HEK293 (cell line): Measurements from ENCODE around the gene NLGN1.

Experiments
- CTCF ChIA-PET: fragments of 350-600 bp; formaldehyde crosslinking; extraction: SDS; loops from one replicate; lab custom pipeline; 2021; ENCODE audit warnings: antibody characterized with exemption; lab: Yijun Ruan, JAX
- POLR2A ChIA-PET: fragments of 300-600 bp; formaldehyde crosslinking; extraction: SDS; loops from one replicate; lab custom pipeline; 2020; ENCODE audit warnings: antibody characterized with exemption, inconsistent platforms; lab: Yijun Ruan, JAX
- H3K27ac ChIP-seq: fragments of 200-500 bp; sonication (Bioruptor generic); 2 replicates; pipeline ENCODE4 v1.5.1; 2014; ENCODE audit warnings: low read depth, low read length, control low read depth, inconsistent platforms; ENCODE audit errors: extremely low read depth
- H3K36me3 ChIP-seq, 2 experiments: fragments of 200-500 bp in 1 of 2; sonication (Bioruptor generic) in 1 of 2; 1 replicate in 1 of 2; 2 replicates in 1 of 2; pipeline ENCODE4 v1.5.1; 2014 to 2017; ENCODE audit warnings: inconsistent platforms in 2 of 2, low read length in 2 of 2; ENCODE audit not compliant: control insufficient read depth in 2 of 2, insufficient read depth in 1 of 2
- H3K4me1 ChIP-seq: fragments of 200-500 bp; sonication (Bioruptor generic); 2 replicates; pipeline ENCODE4 v1.5.1; 2014; ENCODE audit warnings: mild to moderate bottlenecking, low read length, inconsistent platforms; ENCODE audit not compliant: control insufficient read depth, insufficient read depth
- H3K4me3 ChIP-seq: 2 replicates; pipeline ENCODE4 v1.5.1; 2011; ENCODE audit warnings: low read depth, mild to moderate bottlenecking, control low read depth, low read length, moderate library complexity
- H3K9me3 ChIP-seq: fragments of 200-500 bp; sonication (Bioruptor generic); 2 replicates; pipeline ENCODE4 v1.5.1; 2014; ENCODE audit warnings: low read depth, low read length, inconsistent platforms; ENCODE audit not compliant: control insufficient read depth, insufficient read depth
- BCL11B ChIP-seq: fragments of 450-650 bp; formaldehyde crosslinking; IDR thresholded peaks from 2 replicates; pipeline ENCODE4 v1.5.1; 2016; ENCODE audit warnings: low read depth, missing biosample characterization, missing genetic modification characterization
- KLF7 ChIP-seq: fragments of 450-650 bp; formaldehyde crosslinking; IDR thresholded peaks from 2 replicates; pipeline ENCODE4 v1.5.1; 2016; ENCODE audit warnings: missing biosample characterization, missing genetic modification characterization, borderline replicate concordance
- KLF8 ChIP-seq: fragments of 450-650 bp; formaldehyde crosslinking; IDR thresholded peaks from 2 replicates; pipeline ENCODE4 v1.5.1; 2016; ENCODE audit warnings: missing biosample characterization, missing genetic modification characterization
- MZF1 ChIP-seq: fragments of 450-650 bp; formaldehyde crosslinking; IDR thresholded peaks from 2 replicates; pipeline ENCODE4 v1.5.1; 2017; ENCODE audit warnings: missing biosample characterization, missing genetic modification characterization, borderline replicate concordance
- OSR2 ChIP-seq: fragments of 450-650 bp; formaldehyde crosslinking; IDR thresholded peaks from 2 replicates; pipeline ENCODE4 v1.5.1; 2016; ENCODE audit warnings: missing biosample characterization, missing genetic modification characterization
- TCF7L2 ChIP-seq: IDR thresholded peaks from 2 replicates; pipeline ENCODE4 v1.6.1; 2011; ENCODE audit warnings: low read depth, mild to moderate bottlenecking, inconsistent platforms, low read length, moderate library complexity, borderline replicate concordance
- ZBTB17 ChIP-seq: fragments of 450-650 bp; formaldehyde crosslinking; IDR thresholded peaks from 2 replicates; pipeline ENCODE4 v1.5.1; 2016; ENCODE audit warnings: missing biosample characterization, missing genetic modification characterization
- ZFP41 ChIP-seq: fragments of 450-650 bp; formaldehyde crosslinking; IDR thresholded peaks from 2 replicates; pipeline ENCODE4 v1.5.1; 2016; ENCODE audit warnings: missing biosample characterization, missing genetic modification characterization, borderline replicate concordance
- ZNF10 ChIP-seq: fragments of 450-650 bp; formaldehyde crosslinking; IDR thresholded peaks from 2 replicates; pipeline ENCODE4 v1.5.1; 2017; ENCODE audit warnings: missing biosample characterization, missing genetic modification characterization
- ZNF140 ChIP-seq: fragments of 450-650 bp; formaldehyde crosslinking; IDR thresholded peaks from 2 replicates; pipeline ENCODE4 v1.5.1; 2016; ENCODE audit warnings: missing biosample characterization, missing genetic modification characterization
- ZNF211 ChIP-seq: fragments of 450-650 bp; formaldehyde crosslinking; IDR thresholded peaks from 2 replicates; pipeline ENCODE4 v1.5.1; 2016; ENCODE audit warnings: low read depth, missing biosample characterization, missing genetic modification characterization
- ZNF335 ChIP-seq: fragments of 450-650 bp; formaldehyde crosslinking; conservative IDR thresholded peaks from 2 replicates; pipeline ENCODE4 v1.5.1; 2016; ENCODE audit warnings: missing biosample characterization, missing genetic modification characterization
- ZNF354C ChIP-seq: fragments of 450-650 bp; formaldehyde crosslinking; IDR thresholded peaks from 2 replicates; pipeline ENCODE4 v1.5.1; 2016; ENCODE audit warnings: missing biosample characterization, missing genetic modification characterization, low read depth, borderline replicate concordance
- ZNF366 ChIP-seq: fragments of 450-650 bp; formaldehyde crosslinking; conservative IDR thresholded peaks from 2 replicates; pipeline ENCODE4 v1.5.1; 2016; ENCODE audit warnings: missing biosample characterization, missing genetic modification characterization
- ZNF394 ChIP-seq: fragments of 450-650 bp; formaldehyde crosslinking; IDR thresholded peaks from 2 replicates; pipeline ENCODE4 v1.5.1; 2016; ENCODE audit warnings: missing biosample characterization, missing genetic modification characterization, mild to moderate bottlenecking, moderate library complexity, borderline replicate concordance
- ZNF423 ChIP-seq: fragments of 450-650 bp; formaldehyde crosslinking; IDR thresholded peaks from 2 replicates; pipeline ENCODE4 v1.5.1; 2016; ENCODE audit warnings: missing biosample characterization, missing genetic modification characterization
- ZNF473 ChIP-seq: fragments of 450-650 bp; formaldehyde crosslinking; IDR thresholded peaks from 2 replicates; pipeline ENCODE4 v1.5.1; 2017; ENCODE audit warnings: missing biosample characterization, missing genetic modification characterization
- ZNF501 ChIP-seq: fragments of 450-650 bp; formaldehyde crosslinking; IDR thresholded peaks from 2 replicates; pipeline ENCODE4 v1.5.1; 2016; ENCODE audit warnings: missing biosample characterization, missing genetic modification characterization
- ZNF560 ChIP-seq: fragments of 450-650 bp; formaldehyde crosslinking; IDR thresholded peaks from 2 replicates; pipeline ENCODE4 v1.5.1; 2017; ENCODE audit warnings: missing biosample characterization, missing genetic modification characterization, borderline replicate concordance
- ZNF660 ChIP-seq: fragments of 450-650 bp; IDR thresholded peaks from 2 replicates; pipeline ENCODE4 v1.5.1; 2018; ENCODE audit warnings: missing biosample characterization, mild to moderate bottlenecking, missing genetic modification characterization
- ZNF76 ChIP-seq: fragments of 450-650 bp; formaldehyde crosslinking; IDR thresholded peaks from 2 replicates; pipeline ENCODE4; 2016; ENCODE audit warnings: low read depth, missing biosample characterization, missing genetic modification characterization, borderline replicate concordance
- ZNF768 ChIP-seq: fragments of 450-650 bp; formaldehyde crosslinking; IDR thresholded peaks from 2 replicates; pipeline ENCODE4 v1.5.1; 2018; ENCODE audit warnings: missing biosample characterization, mild to moderate bottlenecking, missing genetic modification characterization
- ZXDB ChIP-seq: fragments of 450-650 bp; formaldehyde crosslinking; IDR thresholded peaks from 2 replicates; pipeline ENCODE4 v1.5.1; 2016; ENCODE audit warnings: missing biosample characterization, missing genetic modification characterization
- TF ChIP-seq, protein P1 (sequence below): fragments of 450-650 bp; formaldehyde crosslinking; IDR thresholded peaks from 2 replicates; pipeline ENCODE4 v1.5.1; 2016; ENCODE audit warnings: missing biosample characterization, missing genetic modification characterization, borderline replicate concordance
- TF ChIP-seq, protein P2 (sequence below): fragments of 450-650 bp; formaldehyde crosslinking; IDR thresholded peaks from 2 replicates; pipeline ENCODE4 v1.5.1; 2016; ENCODE audit warnings: missing biosample characterization, missing genetic modification characterization
- TF ChIP-seq, protein P3 (sequence below): fragments of 450-650 bp; formaldehyde crosslinking; IDR thresholded peaks from 2 replicates; pipeline ENCODE4 v1.5.1; 2017; ENCODE audit warnings: missing biosample characterization, missing genetic modification characterization
- TF ChIP-seq, protein P4 (sequence below): fragments of 450-650 bp; formaldehyde crosslinking; IDR thresholded peaks from 2 replicates; pipeline ENCODE4 v1.5.1; 2016; ENCODE audit warnings: missing biosample characterization, missing genetic modification characterization, low read depth

Gene NLGN1

DNA sequence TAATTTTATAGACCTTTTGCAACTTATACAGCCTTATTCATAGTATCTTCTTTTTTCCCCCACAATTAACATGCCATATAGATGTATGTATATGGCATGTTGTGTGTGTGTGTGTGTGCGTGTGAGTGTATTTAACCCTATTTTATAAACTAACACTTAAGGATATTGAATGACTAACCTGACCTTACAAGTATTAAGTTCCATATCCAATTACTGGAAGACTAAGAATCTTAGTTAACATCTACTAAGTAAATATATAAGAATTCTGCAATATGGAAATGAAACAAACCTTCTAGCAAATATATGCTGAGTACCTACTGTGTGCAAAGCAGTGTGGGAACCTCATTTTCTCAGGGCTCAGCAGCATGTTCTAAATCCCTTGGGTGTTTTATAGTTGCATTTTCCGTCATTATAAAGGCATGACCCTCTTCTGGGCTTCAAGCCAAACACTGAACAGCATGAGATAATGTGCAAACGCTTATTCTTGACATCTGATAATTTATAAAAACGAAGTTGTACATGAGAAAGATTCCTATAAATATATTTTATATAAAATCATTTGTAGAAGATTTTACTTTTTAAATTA, 105.5 kb downstream of the NLGN1 start (continued):
- TF ChIP-seq, protein P1, sequence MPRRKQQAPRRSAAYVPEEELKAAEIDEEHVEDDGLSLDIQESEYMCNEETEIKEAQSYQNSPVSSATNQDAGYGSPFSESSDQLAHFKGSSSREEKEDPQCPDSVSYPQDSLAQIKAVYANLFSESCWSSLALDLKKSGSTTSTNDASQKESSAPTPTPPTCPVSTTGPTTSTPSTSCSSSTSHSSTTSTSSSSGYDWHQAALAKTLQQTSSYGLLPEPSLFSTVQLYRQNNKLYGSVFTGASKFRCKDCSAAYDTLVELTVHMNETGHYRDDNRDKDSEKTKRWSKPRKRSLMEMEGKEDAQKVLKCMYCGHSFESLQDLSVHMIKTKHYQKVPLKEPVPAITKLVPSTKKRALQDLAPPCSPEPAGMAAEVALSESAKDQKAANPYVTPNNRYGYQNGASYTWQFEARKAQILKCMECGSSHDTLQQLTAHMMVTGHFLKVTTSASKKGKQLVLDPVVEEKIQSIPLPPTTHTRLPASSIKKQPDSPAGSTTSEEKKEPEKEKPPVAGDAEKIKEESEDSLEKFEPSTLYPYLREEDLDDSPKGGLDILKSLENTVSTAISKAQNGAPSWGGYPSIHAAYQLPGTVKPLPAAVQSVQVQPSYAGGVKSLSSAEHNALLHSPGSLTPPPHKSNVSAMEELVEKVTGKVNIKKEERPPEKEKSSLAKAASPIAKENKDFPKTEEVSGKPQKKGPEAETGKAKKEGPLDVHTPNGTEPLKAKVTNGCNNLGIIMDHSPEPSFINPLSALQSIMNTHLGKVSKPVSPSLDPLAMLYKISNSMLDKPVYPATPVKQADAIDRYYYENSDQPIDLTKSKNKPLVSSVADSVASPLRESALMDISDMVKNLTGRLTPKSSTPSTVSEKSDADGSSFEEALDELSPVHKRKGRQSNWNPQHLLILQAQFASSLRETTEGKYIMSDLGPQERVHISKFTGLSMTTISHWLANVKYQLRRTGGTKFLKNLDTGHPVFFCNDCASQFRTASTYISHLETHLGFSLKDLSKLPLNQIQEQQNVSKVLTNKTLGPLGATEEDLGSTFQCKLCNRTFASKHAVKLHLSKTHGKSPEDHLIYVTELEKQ (tag by site-specific recombination): no peak
- TF ChIP-seq ZNF140 (tag by site-specific recombination): no peak
- peak; percentile 37; the same call in 1 of the 2 replicates for TF ChIP-seq ZNF76 (tag by site-specific recombination)
- TF ChIP-seq, protein P2, sequence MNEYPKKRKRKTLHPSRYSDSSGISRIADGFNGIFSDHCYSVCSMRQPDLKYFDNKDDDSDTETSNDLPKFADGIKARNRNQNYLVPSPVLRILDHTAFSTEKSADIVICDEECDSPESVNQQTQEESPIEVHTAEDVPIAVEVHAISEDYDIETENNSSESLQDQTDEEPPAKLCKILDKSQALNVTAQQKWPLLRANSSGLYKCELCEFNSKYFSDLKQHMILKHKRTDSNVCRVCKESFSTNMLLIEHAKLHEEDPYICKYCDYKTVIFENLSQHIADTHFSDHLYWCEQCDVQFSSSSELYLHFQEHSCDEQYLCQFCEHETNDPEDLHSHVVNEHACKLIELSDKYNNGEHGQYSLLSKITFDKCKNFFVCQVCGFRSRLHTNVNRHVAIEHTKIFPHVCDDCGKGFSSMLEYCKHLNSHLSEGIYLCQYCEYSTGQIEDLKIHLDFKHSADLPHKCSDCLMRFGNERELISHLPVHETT: 0 out of 2 replicates have a peak, but pooled peaks have one; percentile 43
- TF ChIP-seq, protein P3, sequence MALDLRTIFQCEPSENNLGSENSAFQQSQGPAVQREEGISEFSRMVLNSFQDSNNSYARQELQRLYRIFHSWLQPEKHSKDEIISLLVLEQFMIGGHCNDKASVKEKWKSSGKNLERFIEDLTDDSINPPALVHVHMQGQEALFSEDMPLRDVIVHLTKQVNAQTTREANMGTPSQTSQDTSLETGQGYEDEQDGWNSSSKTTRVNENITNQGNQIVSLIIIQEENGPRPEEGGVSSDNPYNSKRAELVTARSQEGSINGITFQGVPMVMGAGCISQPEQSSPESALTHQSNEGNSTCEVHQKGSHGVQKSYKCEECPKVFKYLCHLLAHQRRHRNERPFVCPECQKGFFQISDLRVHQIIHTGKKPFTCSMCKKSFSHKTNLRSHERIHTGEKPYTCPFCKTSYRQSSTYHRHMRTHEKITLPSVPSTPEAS: peak; percentile 52; the same call in 1 of the 2 replicates
- TF ChIP-seq ZNF768: no peak
- TF ChIP-seq OSR2: no peak
- TF ChIP-seq KLF7: no peak
- TF ChIP-seq ZNF423: no peak
- TF ChIP-seq ZNF10: peak; percentile 51; the same call in 1 of the 2 replicates
- peak; percentile 24; the same call in 1 of the 2 replicates for TF ChIP-seq KLF8 (tag by site-specific recombination)
- TF ChIP-seq ZBTB17 (tag by site-specific recombination): 0 out of 2 replicates have a peak, but pooled peaks have one; percentile 10
- TF ChIP-seq TCF7L2: no peak
- TF ChIP-seq, protein P4, sequence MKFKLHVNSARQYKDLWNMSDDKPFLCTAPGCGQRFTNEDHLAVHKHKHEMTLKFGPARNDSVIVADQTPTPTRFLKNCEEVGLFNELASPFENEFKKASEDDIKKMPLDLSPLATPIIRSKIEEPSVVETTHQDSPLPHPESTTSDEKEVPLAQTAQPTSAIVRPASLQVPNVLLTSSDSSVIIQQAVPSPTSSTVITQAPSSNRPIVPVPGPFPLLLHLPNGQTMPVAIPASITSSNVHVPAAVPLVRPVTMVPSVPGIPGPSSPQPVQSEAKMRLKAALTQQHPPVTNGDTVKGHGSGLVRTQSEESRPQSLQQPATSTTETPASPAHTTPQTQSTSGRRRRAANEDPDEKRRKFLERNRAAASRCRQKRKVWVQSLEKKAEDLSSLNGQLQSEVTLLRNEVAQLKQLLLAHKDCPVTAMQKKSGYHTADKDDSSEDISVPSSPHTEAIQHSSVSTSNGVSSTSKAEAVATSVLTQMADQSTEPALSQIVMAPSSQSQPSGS (tag by site-specific recombination): peak; percentile 20; the same call in 1 of the 2 replicates
- peak; percentile 72 for TF ChIP-seq ZNF366 (tag by site-specific recombination)
- 0 out of 2 replicates have a peak, but pooled peaks have one; percentile 27 for TF ChIP-seq ZNF501 (tag by site-specific recombination)
- 0 out of 2 replicates have a peak, but pooled peaks have one; percentile 24 for TF ChIP-seq ZXDB

DNA sequence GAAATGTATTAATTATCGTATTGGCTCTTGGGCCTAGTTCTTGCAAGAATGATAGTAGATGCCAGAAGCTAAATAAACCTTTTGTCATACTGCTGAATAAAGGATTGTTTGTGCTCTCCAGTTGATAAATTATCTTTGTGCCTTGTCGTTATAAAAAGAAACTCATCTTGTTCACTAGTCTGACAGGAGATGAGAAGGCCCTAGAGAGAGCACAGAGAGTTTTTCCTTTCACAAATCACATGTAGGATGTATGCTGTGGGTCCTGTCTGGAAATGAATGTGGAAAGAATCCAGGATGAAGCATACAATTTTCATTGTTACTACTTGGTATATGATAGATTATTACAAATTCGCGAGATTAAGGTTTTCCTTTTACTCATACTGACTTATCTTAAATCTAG, 113.0 kb downstream of the NLGN1 start:
- Histone ChIP-seq H3K4me3 (no peak overlapping the region), H3K4me1 (no peaks in the 10 kb centered on the region), H3K36me3 (no peaks in the 10 kb centered on the region), H3K9me3 (no peaks in the 10 kb centered on the region), H3K27ac (no peak overlapping the region)
- POLR2A ChIA-PET: no interaction called here
- CTCF ChIA-PET: no interaction called here
- no peak for TF ChIP-seq ZNF211 (tag by site-specific recombination)
- no peak for TF ChIP-seq ZNF660 (tag by site-specific recombination)
- TF ChIP-seq ZNF335: no peak
- TF ChIP-seq BCL11B (tag by site-specific recombination): no peak
- no peak for TF ChIP-seq ZNF354C (tag by site-specific recombination)
- no peak for TF ChIP-seq ZNF501 (tag by site-specific recombination)
- TF ChIP-seq MZF1: no peak
- no peak for TF ChIP-seq ZNF473 (tag by site-specific recombination)
- TF ChIP-seq ZNF560: no peak
- TF ChIP-seq ZNF394 (tag by site-specific recombination): no peak
- TF ChIP-seq, protein P1 (tag by site-specific recombination): no peak
- TF ChIP-seq ZFP41 (tag by site-specific recombination): no peak
